Esophagus squamous epithelium (tissue), 4 donors: Measurements from ENCODE around the gene ZNF385D.

Source experiments
- CTCF ChIP-seq, 6 experiments: fragments of 450-650 bp in 4 of 6; fragments of 200-600 bp in 2 of 6; sonication (generic) in 2 of 6; IDR thresholded peaks; one replicate each; pipeline ENCODE4 v1.5.1; 2016 to 2019; ENCODE audit warnings: antibody characterized with exemption in 6 of 6, mild to moderate bottlenecking in 4 of 6, moderate library complexity in 4 of 6
- POLR2A ChIP-seq, 4 donors: fragments of 450-650 bp; IDR thresholded peaks; one replicate each; pipeline ENCODE4 v1.6.1; 2017; ENCODE audit warnings: antibody characterized with exemption in 4 of 4, mild to moderate bottlenecking in 4 of 4, moderate library complexity in 3 of 4

GRCh38 chr3:21643752-21644151 lies 107.3 kb downstream of the ZNF385D start:
- TF ChIP-seq CTCF (IDR thresholded peaks at IDR 0.05), result no peak
- TF ChIP-seq POLR2A (IDR thresholded peaks at IDR 0.05), result no peak
